Activated T-cell treated with anti-CD3 and anti-CD28 coated beads, Interleukin-2, amount 50 U/mL, for 4 hours (primary cell): Measurements from ENCODE around the gene STX18. TPM values are rescaled to one million over a fixed set of nuclear protein-coding genes. Genes with fewer than 3 reads are reported as not detected.
A peak's percentile ranks its signal among the peaks of the same experiment; 100 is the strongest.

ENCODE experiments used
- ATAC-seq, 2 donors: fragments of 200-7000 bp; cut with Tn5 transposase; one replicate each; pipeline ENCODE4 v1.10.0; 2021
- DNase-seq: peaks from one replicate; pipeline ENCODE4 v3.0.0-alpha.2; 2020
- H3K27me3 Mint-ChIP-seq: one replicate; pipeline ENCODE4 v1.8.0; 2021; ENCODE audit warnings: low read depth, mixed read lengths
- H3K36me3 Mint-ChIP-seq: one replicate; pipeline ENCODE4 v1.8.0; 2022; ENCODE audit warnings: mixed read lengths; ENCODE audit not compliant: insufficient read depth
- H3K4me1 Mint-ChIP-seq: one replicate; pipeline ENCODE4 v1.8.0; 2021; ENCODE audit warnings: low read depth, mixed read lengths
- H3K4me3 Mint-ChIP-seq: one replicate; pipeline ENCODE4 v1.8.0; 2021; ENCODE audit warnings: mild to moderate bottlenecking, moderate library complexity, mixed read lengths
- H3K9me3 Mint-ChIP-seq: one replicate; pipeline ENCODE4 v1.8.0; 2021; ENCODE audit warnings: mixed read lengths
- total RNA-seq, 3 donors: library from RNA; stranded (reverse); gene quantifications; one replicate each; pipeline ENCODE4 v1.2.1, GENCODE V29; 2021

STX18 gene
- total RNA-seq, 3 donors from 2014 or later: 27.6 to 30.1 (median 29.7) TPM

- H3K4me3 Mint-ChIP-seq: no peak overlapping the region
- DNase-seq: no peak
- H3K36me3 Mint-ChIP-seq: peaks cover 17% of the 10 kb centered on the region
- H3K27me3 Mint-ChIP-seq: no peaks in the 10 kb centered on the region
- peaks cover 3% of the 10 kb centered on the region for H3K4me1 Mint-ChIP-seq
- H3K9me3 Mint-ChIP-seq: no peaks in the 10 kb centered on the region
- no peak for ATAC-seq
These were observed 103.0 kb downstream of the STX18 start for GRCh38 chr4:4438891-4439290.

GRCh38 chr4:4437798-4438470 lies 103.9 kb downstream of the STX18 start:
- Mint-ChIP-seq H3K4me1 (peaks cover 3% of the 10 kb centered on the region), H3K4me3 (no peak overlapping the region), H3K27me3 (no peaks in the 10 kb centered on the region), H3K36me3 (peaks cover 21% of the 10 kb centered on the region), H3K9me3 (no peaks in the 10 kb centered on the region)
- DNase-seq (no peak), ATAC-seq (no peak)

GRCh38 chr4:4436244-4436823 lies 105.5 kb downstream of the STX18 start:
- no peak for ATAC-seq

GRCh38 chr4:4433941-4434340 lies 107.9 kb downstream of the STX18 start:
- peaks cover 27% of the 10 kb centered on the region for H3K36me3 Mint-ChIP-seq
- peaks cover 9% of the 10 kb centered on the region for H3K4me1 Mint-ChIP-seq
- ATAC-seq (no peak), DNase-seq (no peak)
- H3K4me3 Mint-ChIP-seq: no peak overlapping the region
- no peaks in the 10 kb centered on the region for H3K9me3 Mint-ChIP-seq
- H3K27me3 Mint-ChIP-seq: no peaks in the 10 kb centered on the region

More at GRCh38 chr4:4436244-4436823, 105.5 kb downstream of the STX18 start:
- H3K4me3 Mint-ChIP-seq: no peak overlapping the region
- H3K9me3 Mint-ChIP-seq: no peaks in the 10 kb centered on the region
- no peak for DNase-seq
- peaks cover 5% of the 10 kb centered on the region for H3K4me1 Mint-ChIP-seq
- H3K36me3 Mint-ChIP-seq: peaks cover 27% of the 10 kb centered on the region
- H3K27me3 Mint-ChIP-seq: no peaks in the 10 kb centered on the region

GRCh38 chr4:4432341-4433125 lies 109.3 kb downstream of the STX18 start:
- no peak overlapping the region for H3K4me3 Mint-ChIP-seq
- DNase-seq (no peak), ATAC-seq (no peak)
- no peaks in the 10 kb centered on the region for H3K27me3 Mint-ChIP-seq
- peaks cover 9% of the 10 kb centered on the region for H3K4me1 Mint-ChIP-seq
- no peaks in the 10 kb centered on the region for H3K9me3 Mint-ChIP-seq
- peaks cover 20% of the 10 kb centered on the region for H3K36me3 Mint-ChIP-seq

GRCh38 chr4:4430492-4431195 lies 111.2 kb downstream of the STX18 start:
- H3K9me3 Mint-ChIP-seq: no peaks in the 10 kb centered on the region
- H3K4me3 Mint-ChIP-seq: no peak overlapping the region
- peaks cover 6% of the 10 kb centered on the region for H3K4me1 Mint-ChIP-seq
- DNase-seq (peak; percentile 28), ATAC-seq (peak; percentile 73 to 84)
- H3K27me3 Mint-ChIP-seq: no peaks in the 10 kb centered on the region
- peaks cover 22% of the 10 kb centered on the region for H3K36me3 Mint-ChIP-seq

- ATAC-seq (no peak), DNase-seq (no peak)
- no peak overlapping the region for H3K4me3 Mint-ChIP-seq
These were observed 112.6 kb downstream of the STX18 start for GRCh38 chr4:4428966-4429875.

GRCh38 chr4:4427886-4428285 lies 114.0 kb downstream of the STX18 start:
- no peak for DNase-seq
- no peak for ATAC-seq
- H3K4me3 Mint-ChIP-seq: no peak overlapping the region
- no peaks in the 10 kb centered on the region for H3K27me3 Mint-ChIP-seq
- peaks cover 6% of the 10 kb centered on the region for H3K4me1 Mint-ChIP-seq
- no peaks in the 10 kb centered on the region for H3K9me3 Mint-ChIP-seq
- peaks cover 14% of the 10 kb centered on the region for H3K36me3 Mint-ChIP-seq

More at GRCh38 chr4:4428966-4429875, 112.6 kb downstream of the STX18 start:
- Mint-ChIP-seq H3K4me1 (peaks cover 6% of the 10 kb centered on the region), H3K36me3 (peaks cover 19% of the 10 kb centered on the region), H3K9me3 (no peaks in the 10 kb centered on the region), H3K27me3 (no peaks in the 10 kb centered on the region)

GRCh38 chr4:4427121-4427870 lies 114.6 kb downstream of the STX18 start:
- peaks cover 14% of the 10 kb centered on the region for H3K36me3 Mint-ChIP-seq
- H3K4me3 Mint-ChIP-seq: no peak overlapping the region

GRCh38 chr4:4426511-4427120 lies 115.2 kb downstream of the STX18 start:
- Mint-ChIP-seq H3K27me3 (no peaks in the 10 kb centered on the region), H3K36me3 (peaks cover 13% of the 10 kb centered on the region), H3K4me3 (no peak overlapping the region), H3K9me3 (no peaks in the 10 kb centered on the region), H3K4me1 (peaks cover 4% of the 10 kb centered on the region)
- no peak for ATAC-seq
- DNase-seq: no peak

More at GRCh38 chr4:4427121-4427870, 114.6 kb downstream of the STX18 start:
- Mint-ChIP-seq H3K4me1 (peaks cover 6% of the 10 kb centered on the region), H3K27me3 (no peaks in the 10 kb centered on the region), H3K9me3 (no peaks in the 10 kb centered on the region)
- ATAC-seq (no peak), DNase-seq (no peak)

- DNase-seq (no peak), ATAC-seq (no peak)
- Mint-ChIP-seq H3K9me3 (no peaks in the 10 kb centered on the region), H3K4me1 (peaks cover 2% of the 10 kb centered on the region), H3K36me3 (peaks cover 19% of the 10 kb centered on the region), H3K27me3 (no peaks in the 10 kb centered on the region), H3K4me3 (no peak overlapping the region)
These were observed 116.2 kb downstream of the STX18 start for GRCh38 chr4:4425696-4426095.

- H3K27me3 Mint-ChIP-seq: no peaks in the 10 kb centered on the region
- no peaks in the 10 kb centered on the region for H3K9me3 Mint-ChIP-seq
- H3K4me1 Mint-ChIP-seq: no peaks in the 10 kb centered on the region
- DNase-seq (no peak), ATAC-seq (no peak)
- no peak overlapping the region for H3K4me3 Mint-ChIP-seq
- peaks cover 22% of the 10 kb centered on the region for H3K36me3 Mint-ChIP-seq
These were observed 116.6 kb downstream of the STX18 start for GRCh38 chr4:4425119-4425690.
